ENCODE results near the gene SH3GL3. TPM values are rescaled to one million over a fixed set of nuclear protein-coding genes. Genes with fewer than 3 reads are reported as not detected.

SH3GL3 gene, protein sequence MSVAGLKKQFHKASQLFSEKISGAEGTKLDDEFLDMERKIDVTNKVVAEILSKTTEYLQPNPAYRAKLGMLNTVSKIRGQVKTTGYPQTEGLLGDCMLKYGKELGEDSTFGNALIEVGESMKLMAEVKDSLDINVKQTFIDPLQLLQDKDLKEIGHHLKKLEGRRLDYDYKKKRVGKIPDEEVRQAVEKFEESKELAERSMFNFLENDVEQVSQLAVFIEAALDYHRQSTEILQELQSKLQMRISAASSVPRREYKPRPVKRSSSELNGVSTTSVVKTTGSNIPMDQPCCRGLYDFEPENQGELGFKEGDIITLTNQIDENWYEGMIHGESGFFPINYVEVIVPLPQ
- polyA plus RNA-seq (2012; rRNA removed): not detected in 2 replicates
- polyA plus RNA-seq (2012; cell fraction: cytosol; rRNA removed): not detected in 2 replicates
- polyA plus RNA-seq (2012; cell fraction: nucleus; rRNA removed): not detected in 2 replicates

DNA sequence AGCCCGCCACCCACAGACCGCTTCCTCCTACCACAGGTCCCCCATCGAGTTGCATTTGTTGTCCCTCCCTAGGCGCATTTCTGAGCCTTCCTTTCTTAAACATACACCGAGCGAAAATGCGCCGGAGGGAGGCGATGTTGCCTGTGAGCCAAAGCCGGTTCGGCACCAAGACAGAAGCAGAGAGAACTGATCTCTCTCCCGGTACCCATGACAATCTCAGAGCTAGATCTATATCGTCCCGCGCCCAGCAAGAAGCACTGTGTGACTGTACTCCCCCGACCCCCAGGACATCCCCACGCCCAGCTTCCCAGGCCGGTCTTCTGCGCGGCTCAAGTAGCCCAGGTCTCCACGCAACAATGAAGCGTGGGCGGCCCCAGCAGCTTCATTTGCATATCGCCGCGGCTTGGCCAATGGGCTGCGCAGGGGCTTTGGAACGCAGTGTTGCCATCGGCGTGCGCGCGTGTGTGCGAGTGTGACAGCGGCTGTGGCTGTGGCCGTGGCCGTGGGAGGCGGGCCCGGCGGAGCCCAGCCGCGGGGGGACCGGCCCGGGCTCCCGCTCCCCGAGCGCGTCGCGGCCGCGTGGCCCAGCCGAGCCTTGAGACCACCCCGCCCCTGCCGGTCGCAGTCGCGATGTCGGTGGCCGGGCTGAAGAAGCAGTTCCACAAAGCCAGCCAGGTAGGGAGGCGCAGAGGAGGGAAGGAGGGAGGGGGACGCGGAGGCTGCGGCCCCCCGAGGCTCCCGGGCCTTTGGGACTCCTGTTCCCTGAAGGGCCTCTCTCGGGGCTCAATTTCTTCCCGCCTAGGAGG lies at the start of gene SH3GL3:
TSS of gene SH3GL3 (plus strand) at position 438 of the 806 bp plus-strand sequence. CDS start at position 631, 193 bp downstream.
- H2AFZ ChIP-seq (ENCODE audit: low read depth): peak within 1 kb of the TSS; percentile 81; the same call in 1 of the 2 replicates
- H3F3A ChIP-seq (replicated peaks; ENCODE audit: insufficient read depth): no peaks in the 10 kb centered on the region
- peaks cover 0 to 2% of the 10 kb centered on the region in 2 experiments; a peak in 1 of 4 replicates for H3K4me1 ChIP-seq (ENCODE audit: control insufficient read depth in 1 of 2, insufficient read depth in 2 of 2, low read depth in 1 of 2, low read length in 1 of 2)
- H3K9ac ChIP-seq: no peak within 1 kb of the TSS
- H3K4me2 ChIP-seq: peak within 1 kb of the TSS; percentile 87
- no peak within 1 kb of the TSS for H3K27ac ChIP-seq (ENCODE audit: low read depth in 2 of 2, low read length in 1 of 2)
- no peaks in the 10 kb centered on the region for H3K9me3 ChIP-seq
- peak within 1 kb of the TSS; percentile 40 to 66 for H3K4me3 ChIP-seq (ENCODE audit: low read depth in 2 of 2, low read length in 1 of 2)
- peaks cover 15% of the 10 kb centered on the region for H3K27me3 ChIP-seq (ENCODE audit: insufficient read depth)
- H3K9me2 ChIP-seq: no peaks in the 10 kb centered on the region
- H4K20me1 ChIP-seq (ENCODE audit: insufficient read depth): no peaks in the 10 kb centered on the region
- no peaks in the 10 kb centered on the region for H3K36me3 ChIP-seq (replicated peaks in 1 of 2; ENCODE audit: control insufficient read depth in 1 of 2, insufficient read depth in 2 of 2, low read length in 1 of 2)
- POLR2A ChIA-PET: no interaction called here
- DNase-seq: peak; percentile 82
- no peaks in the 10 kb centered on the region for H3K79me2 ChIP-seq (ENCODE audit: insufficient read depth)
- CTCF ChIA-PET: interaction anchor here (1.8 to 3.9 kb wide), 5 partner anchors 9 to 198 kb away, joined by 5 to 16 read pairs (median 8); no protein-coding TSS in a partner anchor
- WGBS (ENCODE audit: low lambda C conversion rate): 2% methylated on average over 40 of the region's 68 CpGs
- TF ChIP-seq GABPA (IDR thresholded peaks at IDR 0.05; ENCODE audit: low read depth) (no peak), RCOR1 (IDR thresholded peaks at IDR 0.05; ENCODE audit: low read length) (no peak), RFX5 (IDR thresholded peaks at IDR 0.05; ENCODE audit: low read length) (peak; percentile 86), NRF1 (IDR thresholded peaks at IDR 0.05; ENCODE audit: low read depth, low read length) (peak; percentile 45), MXI1 (IDR thresholded peaks at IDR 0.05; ENCODE audit: low read depth, low read length) (0 out of 2 replicates have a peak, but pooled peaks have one; percentile 10)
- TF ChIP-seq, protein P1, sequence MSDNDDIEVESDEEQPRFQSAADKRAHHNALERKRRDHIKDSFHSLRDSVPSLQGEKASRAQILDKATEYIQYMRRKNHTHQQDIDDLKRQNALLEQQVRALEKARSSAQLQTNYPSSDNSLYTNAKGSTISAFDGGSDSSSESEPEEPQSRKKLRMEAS (IDR thresholded peaks at IDR 0.05; ENCODE audit: low read depth): 0 out of 2 replicates have a peak, but pooled peaks have one; percentile 20
- TF ChIP-seq, protein P2, sequence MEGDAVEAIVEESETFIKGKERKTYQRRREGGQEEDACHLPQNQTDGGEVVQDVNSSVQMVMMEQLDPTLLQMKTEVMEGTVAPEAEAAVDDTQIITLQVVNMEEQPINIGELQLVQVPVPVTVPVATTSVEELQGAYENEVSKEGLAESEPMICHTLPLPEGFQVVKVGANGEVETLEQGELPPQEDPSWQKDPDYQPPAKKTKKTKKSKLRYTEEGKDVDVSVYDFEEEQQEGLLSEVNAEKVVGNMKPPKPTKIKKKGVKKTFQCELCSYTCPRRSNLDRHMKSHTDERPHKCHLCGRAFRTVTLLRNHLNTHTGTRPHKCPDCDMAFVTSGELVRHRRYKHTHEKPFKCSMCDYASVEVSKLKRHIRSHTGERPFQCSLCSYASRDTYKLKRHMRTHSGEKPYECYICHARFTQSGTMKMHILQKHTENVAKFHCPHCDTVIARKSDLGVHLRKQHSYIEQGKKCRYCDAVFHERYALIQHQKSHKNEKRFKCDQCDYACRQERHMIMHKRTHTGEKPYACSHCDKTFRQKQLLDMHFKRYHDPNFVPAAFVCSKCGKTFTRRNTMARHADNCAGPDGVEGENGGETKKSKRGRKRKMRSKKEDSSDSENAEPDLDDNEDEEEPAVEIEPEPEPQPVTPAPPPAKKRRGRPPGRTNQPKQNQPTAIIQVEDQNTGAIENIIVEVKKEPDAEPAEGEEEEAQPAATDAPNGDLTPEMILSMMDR (IDR thresholded peaks at IDR 0.05): peak; percentile 48

DNA sequence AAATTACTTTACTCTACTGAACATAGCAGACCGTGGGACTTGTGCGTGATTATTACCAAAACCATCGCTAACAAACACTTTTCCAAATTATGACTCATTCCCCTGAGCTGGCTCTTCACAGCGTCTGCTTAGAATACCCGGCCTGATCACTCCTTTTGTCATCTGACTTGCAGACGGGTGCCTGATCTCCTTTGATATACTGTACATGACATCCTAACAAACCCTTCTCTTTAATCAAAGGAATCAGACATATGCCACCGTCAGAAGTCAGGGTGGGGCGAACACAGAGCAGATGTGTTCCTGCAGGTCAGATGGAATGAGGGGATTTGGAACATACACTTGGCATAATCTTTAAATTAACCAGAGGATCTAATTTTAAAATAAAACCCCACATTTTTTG lies 48.5 kb upstream of the SH3GL3 start:
- no peaks in the 10 kb centered on the region for H3K9me2 ChIP-seq
- H3F3A ChIP-seq (replicated peaks; ENCODE audit: insufficient read depth): no peaks in the 10 kb centered on the region
- no peak overlapping the region for H3K4me3 ChIP-seq (ENCODE audit: low read depth in 2 of 2, low read length in 1 of 2)
- H2AFZ ChIP-seq (ENCODE audit: low read depth): no peak overlapping the region
- H3K27ac ChIP-seq (ENCODE audit: low read depth in 2 of 2, low read length in 1 of 2): no peak overlapping the region
- peaks cover 26% of the 10 kb centered on the region; the same call in 1 of the 2 replicates for H3K27me3 ChIP-seq (ENCODE audit: insufficient read depth)
- no peaks in the 10 kb centered on the region for H4K20me1 ChIP-seq (ENCODE audit: insufficient read depth)
- no peak for DNase-seq
- no peak for TF ChIP-seq YY1 (IDR thresholded peaks at IDR 0.05; ENCODE audit: low read depth)
- no peak for TF ChIP-seq NRF1 (IDR thresholded peaks at IDR 0.05; ENCODE audit: low read depth, low read length)
- no peak for TF ChIP-seq JUND (IDR thresholded peaks at IDR 0.05)
- TF ChIP-seq, protein P3, sequence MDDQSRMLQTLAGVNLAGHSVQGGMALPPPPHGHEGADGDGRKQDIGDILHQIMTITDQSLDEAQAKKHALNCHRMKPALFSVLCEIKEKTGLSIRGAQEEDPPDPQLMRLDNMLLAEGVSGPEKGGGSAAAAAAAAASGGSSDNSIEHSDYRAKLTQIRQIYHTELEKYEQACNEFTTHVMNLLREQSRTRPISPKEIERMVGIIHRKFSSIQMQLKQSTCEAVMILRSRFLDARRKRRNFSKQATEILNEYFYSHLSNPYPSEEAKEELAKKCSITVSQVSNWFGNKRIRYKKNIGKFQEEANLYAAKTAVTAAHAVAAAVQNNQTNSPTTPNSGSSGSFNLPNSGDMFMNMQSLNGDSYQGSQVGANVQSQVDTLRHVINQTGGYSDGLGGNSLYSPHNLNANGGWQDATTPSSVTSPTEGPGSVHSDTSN (IDR thresholded peaks at IDR 0.05): no peak
- no peak for TF ChIP-seq TCF12 (IDR thresholded peaks at IDR 0.05)
- TF ChIP-seq, protein P4, sequence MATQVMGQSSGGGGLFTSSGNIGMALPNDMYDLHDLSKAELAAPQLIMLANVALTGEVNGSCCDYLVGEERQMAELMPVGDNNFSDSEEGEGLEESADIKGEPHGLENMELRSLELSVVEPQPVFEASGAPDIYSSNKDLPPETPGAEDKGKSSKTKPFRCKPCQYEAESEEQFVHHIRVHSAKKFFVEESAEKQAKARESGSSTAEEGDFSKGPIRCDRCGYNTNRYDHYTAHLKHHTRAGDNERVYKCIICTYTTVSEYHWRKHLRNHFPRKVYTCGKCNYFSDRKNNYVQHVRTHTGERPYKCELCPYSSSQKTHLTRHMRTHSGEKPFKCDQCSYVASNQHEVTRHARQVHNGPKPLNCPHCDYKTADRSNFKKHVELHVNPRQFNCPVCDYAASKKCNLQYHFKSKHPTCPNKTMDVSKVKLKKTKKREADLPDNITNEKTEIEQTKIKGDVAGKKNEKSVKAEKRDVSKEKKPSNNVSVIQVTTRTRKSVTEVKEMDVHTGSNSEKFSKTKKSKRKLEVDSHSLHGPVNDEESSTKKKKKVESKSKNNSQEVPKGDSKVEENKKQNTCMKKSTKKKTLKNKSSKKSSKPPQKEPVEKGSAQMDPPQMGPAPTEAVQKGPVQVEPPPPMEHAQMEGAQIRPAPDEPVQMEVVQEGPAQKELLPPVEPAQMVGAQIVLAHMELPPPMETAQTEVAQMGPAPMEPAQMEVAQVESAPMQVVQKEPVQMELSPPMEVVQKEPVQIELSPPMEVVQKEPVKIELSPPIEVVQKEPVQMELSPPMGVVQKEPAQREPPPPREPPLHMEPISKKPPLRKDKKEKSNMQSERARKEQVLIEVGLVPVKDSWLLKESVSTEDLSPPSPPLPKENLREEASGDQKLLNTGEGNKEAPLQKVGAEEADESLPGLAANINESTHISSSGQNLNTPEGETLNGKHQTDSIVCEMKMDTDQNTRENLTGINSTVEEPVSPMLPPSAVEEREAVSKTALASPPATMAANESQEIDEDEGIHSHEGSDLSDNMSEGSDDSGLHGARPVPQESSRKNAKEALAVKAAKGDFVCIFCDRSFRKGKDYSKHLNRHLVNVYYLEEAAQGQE (IDR thresholded peaks at IDR 0.05; ENCODE audit: low read depth, low read length): no peak
- TF ChIP-seq SMC3 (IDR thresholded peaks at IDR 0.05; ENCODE audit: low read depth, low read length): no peak
- no peak for TF ChIP-seq TAF1 (IDR thresholded peaks at IDR 0.05; ENCODE audit: borderline replicate concordance, low read depth, low read length)
- no peak for TF ChIP-seq FOXJ3 (CRISPR knock-in tag; IDR thresholded peaks at IDR 0.05)
- H3K9ac ChIP-seq: no peak overlapping the region
- 9% methylated on average over 8 of the region's 8 CpGs for WGBS (ENCODE audit: low lambda C conversion rate)
- no peak overlapping the region for H3K4me2 ChIP-seq
- POLR2A ChIA-PET: no interaction called here
- no peaks in the 10 kb centered on the region for H3K79me2 ChIP-seq (ENCODE audit: insufficient read depth)
- H3K36me3 ChIP-seq (replicated peaks in 1 of 2; ENCODE audit: control insufficient read depth in 1 of 2, insufficient read depth in 2 of 2, low read length in 1 of 2): no peaks in the 10 kb centered on the region
- CTCF ChIA-PET: no interaction called here
- no peaks in the 10 kb centered on the region for H3K4me1 ChIP-seq (ENCODE audit: control insufficient read depth in 1 of 2, insufficient read depth in 2 of 2, low read depth in 1 of 2, low read length in 1 of 2)
- no peaks in the 10 kb centered on the region for H3K9me3 ChIP-seq

Data from SK-N-SH (cell line).